Measurements from ENCODE around the gene FSD1L.
"Not testable (repeated sequence)": the region's sequence is repeated elsewhere in the genome, so short reads cannot be mapped to it uniquely, and the experiment has no call there.

The FSD1L gene

DNA sequence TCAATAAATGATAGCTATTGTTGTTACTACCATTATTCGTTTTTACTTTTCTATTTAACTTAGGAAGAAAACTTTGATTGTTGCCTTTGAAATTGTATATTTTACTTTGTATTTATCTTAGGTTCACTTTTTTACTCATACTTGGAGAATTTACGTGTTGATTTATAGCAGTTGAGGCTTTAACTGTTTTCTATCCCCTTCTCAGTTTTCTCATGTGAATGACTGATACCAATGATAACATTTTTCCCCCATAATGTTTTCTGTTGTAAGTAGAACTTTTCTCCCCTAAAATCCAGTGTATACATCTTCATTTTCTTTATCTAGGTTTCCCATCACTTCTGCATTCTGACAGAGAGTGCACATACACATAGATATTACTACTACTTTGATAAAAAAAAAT is 54.4 kb downstream of the FSD1L start:
- FAIRE-seq (no peak), DNase-seq (ENCODE audit: insufficient read length, low spot score) (no peak)
- TF ChIP-seq PAX5 (IDR thresholded peaks at IDR 0.05; ENCODE audit: insufficient read depth, low read length, severe bottlenecking), result no peak
- no peak for TF ChIP-seq POLR2A (IDR thresholded peaks at IDR 0.05; ENCODE audit: low read depth, low read length)
- TF ChIP-seq SPI1 (IDR thresholded peaks at IDR 0.05; ENCODE audit: low read depth, low read length), result no peak
- TF ChIP-seq POLR2AphosphoS5 (IDR thresholded peaks at IDR 0.05; ENCODE audit: low read depth, low read length), result no peak
- no peak for TF ChIP-seq POU2F2 (IDR thresholded peaks at IDR 0.05; ENCODE audit: low read depth, low read length)
- no peak for TF ChIP-seq TAF1 (IDR thresholded peaks at IDR 0.05; ENCODE audit: low read depth, low read length)

DNA sequence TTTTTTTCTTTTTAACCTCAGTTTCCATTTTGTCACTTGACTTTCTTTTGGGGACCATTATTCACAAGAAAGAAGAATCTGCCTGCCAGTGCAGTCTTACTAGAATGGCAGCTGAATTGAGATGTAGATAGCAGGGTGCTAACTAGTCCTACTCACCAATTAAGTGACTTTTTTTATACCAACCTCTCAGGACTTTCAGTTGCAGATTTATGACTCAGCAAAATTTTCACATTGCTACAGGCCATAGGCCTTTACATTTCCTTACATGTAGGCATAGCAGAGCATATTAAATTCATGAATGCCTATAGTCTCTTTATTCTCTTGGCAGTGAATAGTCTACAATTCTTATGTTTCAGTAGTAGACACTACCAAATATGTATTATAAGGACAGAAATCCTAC is 56.0 kb downstream of the FSD1L start:
- FAIRE-seq (no peak), DNase-seq (ENCODE audit: insufficient read length, low spot score) (no peak)
- TF ChIP-seq POLR2AphosphoS5 (IDR thresholded peaks at IDR 0.05; ENCODE audit: low read depth, low read length) (no peak), POU2F2 (IDR thresholded peaks at IDR 0.05; ENCODE audit: low read depth, low read length) (no peak), TAF1 (IDR thresholded peaks at IDR 0.05; ENCODE audit: low read depth, low read length) (no peak), PAX5 (IDR thresholded peaks at IDR 0.05; ENCODE audit: insufficient read depth, low read length, severe bottlenecking) (no peak), SPI1 (IDR thresholded peaks at IDR 0.05; ENCODE audit: low read depth, low read length) (no peak)

DNA sequence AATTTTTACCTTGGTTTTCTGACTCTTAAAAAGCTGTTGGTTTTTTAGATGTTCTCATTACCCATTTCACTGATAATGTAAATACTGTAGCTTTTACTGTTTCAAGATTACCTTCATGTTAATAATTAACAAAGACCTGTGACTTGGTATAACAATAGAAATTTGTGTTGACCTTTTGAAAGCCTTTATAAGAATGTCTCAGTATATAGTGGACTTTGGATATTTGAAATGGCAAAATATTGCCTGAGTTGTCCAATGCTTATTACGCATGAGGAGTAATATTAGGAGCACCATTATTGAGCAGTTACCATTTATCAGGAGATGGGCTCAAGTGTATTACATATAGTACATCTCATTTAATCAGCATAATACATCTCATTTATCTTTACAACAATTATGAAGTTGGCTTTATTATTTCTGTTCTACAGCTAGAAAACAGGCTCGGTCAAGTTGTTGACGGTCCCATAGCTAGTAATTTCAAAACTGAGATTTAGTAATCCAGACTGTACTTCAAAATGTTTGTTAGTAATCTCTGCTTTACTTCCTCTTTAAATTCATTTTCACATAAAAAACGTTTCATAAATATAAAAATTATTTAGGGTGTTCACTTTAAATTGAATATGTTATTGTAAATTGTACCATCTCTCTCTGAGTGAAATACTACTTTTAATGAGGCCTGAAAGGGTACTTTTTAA is 59.4 kb downstream of the FSD1L start:
- DNase-seq (ENCODE audit: insufficient read length, low spot score) (no peak), FAIRE-seq (peak; percentile 47)
- TF ChIP-seq POU2F2 (IDR thresholded peaks at IDR 0.05; ENCODE audit: low read depth, low read length) (no peak), POLR2AphosphoS5 (IDR thresholded peaks at IDR 0.05; ENCODE audit: low read depth, low read length) (no peak), PAX5 (IDR thresholded peaks at IDR 0.05; ENCODE audit: insufficient read depth, low read length, severe bottlenecking) (no peak)

DNA sequence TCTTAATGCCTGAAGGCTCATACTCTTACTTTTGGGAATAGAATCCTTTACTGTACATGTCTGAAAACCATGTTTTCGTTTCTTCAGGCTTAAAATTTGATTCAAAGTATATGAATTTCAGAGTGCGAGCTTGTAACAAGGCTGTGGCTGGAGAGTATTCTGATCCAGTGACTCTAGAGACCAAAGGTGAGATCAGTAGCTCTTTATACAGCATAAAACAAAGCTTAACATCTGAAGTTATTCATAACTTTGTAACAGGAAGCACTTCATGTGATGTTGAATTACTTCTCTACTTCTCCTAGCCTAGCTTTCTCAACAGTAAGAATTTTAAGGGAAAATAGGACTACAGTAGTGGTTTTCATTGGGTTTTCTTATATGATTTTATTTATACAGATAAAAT is 60.7 kb downstream of the FSD1L start:
- DNase-seq (ENCODE audit: insufficient read length, low spot score) (no peak), FAIRE-seq (no peak)
- TF ChIP-seq POU2F2 (IDR thresholded peaks at IDR 0.05; ENCODE audit: low read depth, low read length), result no peak

DNA sequence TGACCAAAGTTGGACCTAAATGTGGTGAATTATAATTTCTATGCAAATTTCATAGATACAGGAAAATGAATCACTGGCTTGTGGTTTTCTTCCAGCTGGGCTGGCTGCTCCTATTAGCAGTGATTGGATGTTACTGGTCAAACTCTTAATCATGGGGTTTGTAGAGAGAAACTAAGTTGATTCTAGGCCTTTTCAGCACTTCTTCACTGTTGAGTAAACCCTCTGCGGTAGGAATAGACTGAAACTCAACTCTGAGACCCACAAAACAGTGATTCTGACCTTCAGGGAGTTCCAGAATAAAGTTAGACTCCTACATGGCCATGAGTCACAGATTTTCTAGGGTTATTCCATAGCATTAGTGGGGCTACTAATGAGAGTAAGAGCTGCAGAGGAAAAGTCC is 62.2 kb downstream of the FSD1L start:
- peak; percentile 61 for FAIRE-seq

DNA sequence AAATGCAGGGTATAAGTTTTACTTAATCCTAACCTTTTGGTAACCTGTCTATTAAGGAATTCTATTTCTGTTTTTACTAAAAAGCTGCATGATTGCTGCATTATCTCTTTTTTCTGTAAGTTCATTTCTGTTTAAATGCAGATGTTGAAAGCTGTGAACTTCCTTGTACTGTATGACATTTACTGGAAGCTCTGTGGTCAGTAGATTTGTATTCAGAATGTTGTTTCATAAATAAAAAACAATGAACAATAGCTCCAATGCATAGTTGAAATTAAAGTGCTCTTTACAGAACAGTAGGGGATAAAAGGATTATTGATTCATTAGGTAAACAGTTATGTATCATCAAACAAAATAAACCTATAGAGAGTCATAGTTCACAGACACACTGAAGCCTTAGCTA is 63.6 kb downstream of the FSD1L start:
- DNase-seq (ENCODE audit: insufficient read length, low spot score), result no peak
- no peak for FAIRE-seq
- TF ChIP-seq PAX5 (IDR thresholded peaks at IDR 0.05; ENCODE audit: insufficient read depth, low read length, severe bottlenecking), result no peak
- no peak for TF ChIP-seq SPI1 (IDR thresholded peaks at IDR 0.05; ENCODE audit: low read depth, low read length)
- TF ChIP-seq POLR2A (IDR thresholded peaks at IDR 0.05; ENCODE audit: low read depth, low read length), result no peak
- no peak for TF ChIP-seq POLR2AphosphoS5 (IDR thresholded peaks at IDR 0.05; ENCODE audit: low read depth, low read length)
- no peak for TF ChIP-seq POU2F2 (IDR thresholded peaks at IDR 0.05; ENCODE audit: low read depth, low read length)
- no peak for TF ChIP-seq TAF1 (IDR thresholded peaks at IDR 0.05; ENCODE audit: low read depth, low read length)

More for the DNA sequence above, 62.2 kb downstream of the FSD1L start:
- DNase-seq (ENCODE audit: insufficient read length, low spot score), result no peak
- TF ChIP-seq POLR2A (IDR thresholded peaks at IDR 0.05; ENCODE audit: low read depth, low read length) (no peak), POU2F2 (IDR thresholded peaks at IDR 0.05; ENCODE audit: low read depth, low read length) (no peak), SPI1 (IDR thresholded peaks at IDR 0.05; ENCODE audit: low read depth, low read length) (no peak), PAX5 (IDR thresholded peaks at IDR 0.05; ENCODE audit: insufficient read depth, low read length, severe bottlenecking) (no peak), TAF1 (IDR thresholded peaks at IDR 0.05; ENCODE audit: low read depth, low read length) (no peak), POLR2AphosphoS5 (IDR thresholded peaks at IDR 0.05; ENCODE audit: low read depth, low read length) (no peak)

DNA sequence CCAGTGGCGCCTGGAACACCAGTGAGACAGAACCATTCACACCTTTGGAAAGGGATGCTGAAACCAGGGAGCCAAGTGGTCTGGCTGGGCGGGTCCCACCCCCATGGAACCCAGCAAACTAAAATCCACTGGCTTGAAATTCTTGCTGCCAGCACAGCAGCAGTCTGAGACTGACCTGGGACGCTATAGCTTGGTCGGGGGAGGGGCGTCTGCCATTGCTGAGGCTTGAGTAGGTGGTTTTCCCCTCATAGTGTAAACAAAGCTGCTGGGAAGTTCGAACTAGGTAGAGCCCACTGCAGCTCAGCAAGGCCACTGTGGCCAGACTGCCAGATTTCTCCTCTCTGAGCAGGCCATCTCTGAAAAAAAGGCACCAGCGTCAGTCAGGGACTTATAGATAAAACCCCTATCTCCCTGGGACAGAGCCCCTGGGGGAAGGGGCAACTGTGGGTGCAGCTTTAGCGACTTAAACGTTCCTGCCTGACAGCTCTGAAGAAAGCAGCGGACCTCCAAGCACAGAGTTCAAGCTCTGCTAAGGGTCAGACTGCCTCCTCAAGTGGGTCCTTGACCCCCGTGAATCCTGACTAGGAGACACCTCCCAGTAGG is 68.1 kb downstream of the FSD1L start:
- no peak for TF ChIP-seq TAF1 (IDR thresholded peaks at IDR 0.05; ENCODE audit: low read depth, low read length)
- no peak for TF ChIP-seq POLR2A (IDR thresholded peaks at IDR 0.05; ENCODE audit: low read depth, low read length)
- TF ChIP-seq PAX5 (IDR thresholded peaks at IDR 0.05; ENCODE audit: insufficient read depth, low read length, severe bottlenecking), result no peak
- TF ChIP-seq SPI1 (IDR thresholded peaks at IDR 0.05; ENCODE audit: low read depth, low read length), result no peak
- TF ChIP-seq POU2F2 (IDR thresholded peaks at IDR 0.05; ENCODE audit: low read depth, low read length), result no peak
- TF ChIP-seq POLR2AphosphoS5 (IDR thresholded peaks at IDR 0.05; ENCODE audit: low read depth, low read length), result no peak
- FAIRE-seq, result no peak
- no peak for DNase-seq (ENCODE audit: insufficient read length, low spot score)

DNA sequence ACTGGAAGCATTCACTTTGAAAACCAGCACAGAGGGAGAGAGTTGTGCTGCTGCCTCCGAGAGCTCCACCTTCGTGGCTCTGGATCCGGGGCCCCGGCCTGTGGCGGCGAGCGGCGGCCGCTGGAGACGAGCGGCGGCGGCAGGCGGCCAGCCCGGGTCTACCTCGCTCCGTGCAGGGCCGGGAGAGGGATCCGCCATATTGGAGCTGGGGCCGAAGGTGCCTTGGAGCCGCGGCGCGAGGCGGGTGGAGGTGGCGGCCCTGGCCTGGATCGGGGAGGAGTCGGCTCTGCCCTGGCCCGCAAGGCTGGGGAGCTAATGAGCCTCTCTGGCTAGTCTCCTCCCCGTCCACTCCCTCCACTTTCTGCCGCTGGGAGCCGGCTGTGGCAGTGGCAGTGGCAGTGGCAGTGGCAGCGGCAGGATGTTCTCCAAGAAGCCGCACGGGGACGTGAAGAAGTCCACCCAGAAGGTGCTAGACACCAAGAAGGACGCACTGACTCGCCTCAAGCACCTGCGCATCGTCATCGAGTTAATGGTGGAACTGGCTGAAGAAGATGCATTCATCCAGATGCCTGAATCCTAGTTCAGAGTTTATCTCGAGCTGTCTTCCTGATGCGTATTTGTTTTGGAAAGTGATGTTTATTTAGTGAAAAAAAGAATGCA is 72.0 kb downstream of the FSD1L start:
- FAIRE-seq, result peak; percentile 13
- not testable (repeated sequence) for DNase-seq (ENCODE audit: insufficient read length, low spot score)

DNA sequence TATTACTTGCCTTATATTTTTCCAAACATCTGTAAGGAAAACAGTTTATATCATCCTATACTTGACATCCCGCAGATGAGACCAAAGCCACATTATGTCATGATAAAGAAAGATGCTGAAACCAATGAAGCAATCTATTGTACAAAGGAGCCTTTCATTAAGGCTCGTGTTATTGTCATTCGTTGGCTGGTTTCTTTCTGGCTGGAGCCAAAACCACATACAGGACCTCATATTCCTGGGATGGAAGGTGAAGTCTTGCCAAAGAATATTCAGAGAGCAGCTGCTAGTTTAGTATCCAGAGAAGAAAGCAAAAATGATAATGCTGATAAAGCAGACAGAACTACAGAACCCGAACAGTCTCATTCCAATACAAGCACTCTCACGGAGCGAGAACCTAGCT is 73.2 kb downstream of the FSD1L start:
- not testable (repeated sequence) for DNase-seq (ENCODE audit: insufficient read length, low spot score); FAIRE-seq

DNA sequence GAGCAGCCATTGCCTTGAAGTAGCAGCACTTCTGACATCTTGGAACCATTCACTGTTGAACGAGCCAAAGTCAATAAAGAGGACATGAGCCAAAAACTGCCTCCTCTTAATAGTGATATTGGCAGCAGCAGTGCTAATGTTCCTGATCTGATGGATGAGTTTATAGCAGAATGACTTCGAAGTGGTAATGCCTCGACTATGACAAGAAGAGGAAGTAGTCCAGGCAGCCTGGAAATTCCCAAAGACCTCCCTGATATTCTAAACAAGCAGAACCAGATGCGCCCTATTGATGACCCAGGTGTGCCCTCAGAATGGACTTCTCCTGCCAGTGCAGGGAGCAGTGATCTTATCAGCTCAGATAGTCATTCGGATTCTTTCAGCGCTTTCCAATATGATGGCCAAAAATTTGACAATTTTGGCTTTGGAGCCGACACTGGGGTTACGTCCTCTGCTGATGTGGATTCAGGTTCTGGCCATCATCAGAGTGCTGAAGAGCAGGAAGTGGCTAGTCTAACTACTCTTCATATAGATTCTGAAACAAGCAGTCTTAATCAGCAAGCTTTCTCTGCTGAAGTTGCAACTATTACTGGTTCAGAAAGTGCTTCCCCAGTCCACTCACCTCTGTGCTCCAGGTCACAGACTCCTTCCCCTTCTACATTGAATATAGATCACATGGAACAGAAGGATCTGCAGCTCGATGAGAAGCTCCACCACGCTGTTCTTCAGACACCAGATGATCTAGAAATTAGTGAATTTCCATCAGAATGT is 75.0 kb downstream of the FSD1L start:
- peak; percentile 78 for FAIRE-seq
- DNase-seq (ENCODE audit: insufficient read length, low spot score), result not testable (repeated sequence)
